ENCODE results near the gene UGT1A6. TPM values are rescaled to one million over a fixed set of nuclear protein-coding genes. Genes with fewer than 3 reads are reported as not detected.
A peak's percentile ranks its signal among the peaks of the same experiment; 100 is the strongest.

UGT1A6 gene
- total and polyA plus RNA-seq, 2 donors (not counting 1 experiment from before 2014, with no cell fraction given), result not detected

DNA sequence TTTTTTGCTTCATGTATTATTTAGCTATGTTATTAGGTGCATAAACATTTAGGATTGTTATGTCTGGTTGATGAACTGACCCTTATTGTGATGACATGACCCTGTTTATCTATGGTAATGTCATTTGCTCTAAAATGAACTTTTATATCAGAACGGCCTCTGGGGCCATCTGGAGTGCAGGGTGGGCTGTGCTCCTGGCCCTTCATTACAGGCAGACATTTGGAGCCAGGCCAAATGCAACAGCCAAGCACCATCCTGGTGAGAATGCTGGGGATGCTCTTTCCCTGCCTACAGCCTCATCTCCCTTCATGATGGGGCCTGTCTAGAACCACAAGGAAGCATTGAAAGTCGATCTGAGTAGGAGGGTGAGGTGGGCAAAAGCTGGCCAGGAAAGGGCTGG is 123.6 kb downstream of the UGT1A6 start:
- H3K27me3 ChIP-seq (ENCODE audit: control insufficient read depth, insufficient read depth, low read length), result peaks cover 2% of the 10 kb centered on the region
- no peaks in the 10 kb centered on the region for H4K20me1 ChIP-seq (ENCODE audit: control insufficient read depth, extremely low read depth, insufficient read depth, low read length)
- H2AFZ ChIP-seq (ENCODE audit: low read length), result no peak overlapping the region
- no peaks in the 10 kb centered on the region for H3K4me1 ChIP-seq (ENCODE audit: control insufficient read depth, extremely low read depth, insufficient read depth, low read length)
- H3K4me2 ChIP-seq (ENCODE audit: extremely low read depth, insufficient read depth, low read length), result no peak overlapping the region
- TF ChIP-seq EZH2 (IDR thresholded peaks at IDR 0.05; ENCODE audit: low read length, missing control alignments), result no peak
- no peak for TF ChIP-seq CTCF (conservative IDR thresholded peaks at IDR 0.05 in 1 of 2, IDR thresholded peaks at IDR 0.05 in 1 of 2; ENCODE audit: low read depth in 1 of 2, low read length in 2 of 2)
- no peak overlapping the region for H3K4me3 ChIP-seq (replicated peaks in 1 of 4; ENCODE audit: control extremely low read depth in 1 of 4, insufficient read depth in 1 of 4, low read depth in 3 of 4, low read length in 4 of 4)
- no peaks in the 10 kb centered on the region for H3K9me3 ChIP-seq (ENCODE audit: control insufficient read depth, insufficient read depth, low read depth, low read length)
- H3K36me3 ChIP-seq (ENCODE audit: control insufficient read depth, insufficient read depth, low read length), result no peaks in the 10 kb centered on the region
- H3K27ac ChIP-seq (ENCODE audit: insufficient read depth, low read length), result no peak overlapping the region
- no peak for DNase-seq (ENCODE audit: low read depth in 2 of 2)
- H3K9ac ChIP-seq (ENCODE audit: insufficient read depth, low read length), result no peak overlapping the region
- no peaks in the 10 kb centered on the region for H3K79me2 ChIP-seq (ENCODE audit: control insufficient read depth, insufficient read depth, low read length)

DNA sequence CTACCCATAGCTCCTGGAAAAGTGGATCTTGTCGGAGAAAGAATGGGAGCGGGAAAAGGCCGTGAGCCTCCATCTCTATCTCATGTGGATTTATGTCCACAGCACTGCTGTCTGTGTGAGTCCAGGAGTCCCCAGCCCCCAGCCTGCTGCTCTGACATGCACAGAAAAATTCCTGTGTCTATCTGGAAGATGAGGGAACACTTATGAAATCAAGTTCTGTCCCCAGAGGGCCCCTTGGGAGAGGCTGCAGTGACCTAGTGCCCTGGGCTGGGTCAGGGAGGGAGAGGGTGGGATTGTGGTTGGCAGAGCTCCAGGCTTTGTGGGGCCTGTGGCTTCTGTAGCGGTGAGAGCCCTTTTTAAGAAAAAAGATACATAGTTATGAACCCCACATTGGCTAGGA is 124.1 kb downstream of the UGT1A6 start:
- peaks cover 4% of the 10 kb centered on the region for H3K27me3 ChIP-seq (ENCODE audit: control insufficient read depth, insufficient read depth, low read length)
- DNase-seq (ENCODE audit: low read depth in 2 of 2), result no peak
- H3K9me3 ChIP-seq (ENCODE audit: control insufficient read depth, insufficient read depth, low read depth, low read length), result no peaks in the 10 kb centered on the region
- H4K20me1 ChIP-seq (ENCODE audit: control insufficient read depth, extremely low read depth, insufficient read depth, low read length), result no peaks in the 10 kb centered on the region
- no peaks in the 10 kb centered on the region for H3K79me2 ChIP-seq (ENCODE audit: control insufficient read depth, insufficient read depth, low read length)
- no peak overlapping the region for H3K4me2 ChIP-seq (ENCODE audit: extremely low read depth, insufficient read depth, low read length)
- H3K4me3 ChIP-seq (replicated peaks in 1 of 4; ENCODE audit: control extremely low read depth in 1 of 4, insufficient read depth in 1 of 4, low read depth in 3 of 4, low read length in 4 of 4), result no peak overlapping the region
- no peak overlapping the region for H3K9ac ChIP-seq (ENCODE audit: insufficient read depth, low read length)
- H3K27ac ChIP-seq (ENCODE audit: insufficient read depth, low read length), result no peak overlapping the region
- H3K36me3 ChIP-seq (ENCODE audit: control insufficient read depth, insufficient read depth, low read length), result no peaks in the 10 kb centered on the region
- TF ChIP-seq CTCF (conservative IDR thresholded peaks at IDR 0.05 in 1 of 2, IDR thresholded peaks at IDR 0.05 in 1 of 2; ENCODE audit: low read depth in 1 of 2, low read length in 2 of 2), result no peak
- TF ChIP-seq EZH2 (IDR thresholded peaks at IDR 0.05; ENCODE audit: low read length, missing control alignments), result no peak
- H3K4me1 ChIP-seq (ENCODE audit: control insufficient read depth, extremely low read depth, insufficient read depth, low read length), result no peaks in the 10 kb centered on the region
- no peak overlapping the region for H2AFZ ChIP-seq (ENCODE audit: low read length)

DNA sequence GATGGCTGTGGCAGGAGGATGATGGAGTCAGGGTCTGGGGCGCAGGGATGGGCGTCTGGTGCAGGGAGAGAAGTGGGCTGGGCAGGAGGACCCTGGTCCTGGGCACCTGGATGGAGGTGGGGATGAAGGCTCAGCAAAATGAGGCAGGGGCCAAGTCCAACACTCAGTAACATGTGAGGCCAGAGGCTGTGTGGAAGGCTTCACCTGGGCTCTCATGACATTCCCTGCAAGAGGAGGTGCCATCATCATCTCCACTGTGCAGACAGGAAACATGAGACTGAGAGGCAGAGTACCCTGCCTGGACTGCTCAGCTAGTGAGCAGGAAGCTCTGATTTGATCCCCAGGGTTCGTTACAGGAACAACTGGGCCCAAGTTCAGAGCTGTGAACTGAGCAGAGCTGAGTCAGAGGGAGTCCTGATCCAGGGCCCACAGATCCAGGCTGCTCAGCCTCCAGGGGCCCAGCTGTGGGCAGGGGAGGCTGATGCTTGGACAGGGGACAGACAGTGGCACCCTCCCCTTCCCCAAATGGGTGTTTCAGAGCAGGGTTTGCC is 124.7 kb downstream of the UGT1A6 start:
- DNase-seq (ENCODE audit: low read depth in 2 of 2), result peak in 1 of 2 donors; percentile 12
- H3K4me1 ChIP-seq (ENCODE audit: control insufficient read depth, extremely low read depth, insufficient read depth, low read length), result no peaks in the 10 kb centered on the region
- H3K9ac ChIP-seq (ENCODE audit: insufficient read depth, low read length), result no peak overlapping the region
- H3K4me2 ChIP-seq (ENCODE audit: extremely low read depth, insufficient read depth, low read length), result no peak overlapping the region
- no peaks in the 10 kb centered on the region for H4K20me1 ChIP-seq (ENCODE audit: control insufficient read depth, extremely low read depth, insufficient read depth, low read length)
- H3K36me3 ChIP-seq (ENCODE audit: control insufficient read depth, insufficient read depth, low read length), result no peaks in the 10 kb centered on the region
- H3K27ac ChIP-seq (ENCODE audit: insufficient read depth, low read length), result no peak overlapping the region
- H2AFZ ChIP-seq (ENCODE audit: low read length), result no peak overlapping the region
- H3K27me3 ChIP-seq (ENCODE audit: control insufficient read depth, insufficient read depth, low read length), result peaks cover 4% of the 10 kb centered on the region
- no peaks in the 10 kb centered on the region for H3K79me2 ChIP-seq (ENCODE audit: control insufficient read depth, insufficient read depth, low read length)
- H3K4me3 ChIP-seq (replicated peaks in 1 of 4; ENCODE audit: control extremely low read depth in 1 of 4, insufficient read depth in 1 of 4, low read depth in 3 of 4, low read length in 4 of 4), result no peak overlapping the region
- TF ChIP-seq CTCF (conservative IDR thresholded peaks at IDR 0.05 in 1 of 2, IDR thresholded peaks at IDR 0.05 in 1 of 2; ENCODE audit: low read depth in 1 of 2, low read length in 2 of 2), result no peak
- no peaks in the 10 kb centered on the region for H3K9me3 ChIP-seq (ENCODE audit: control insufficient read depth, insufficient read depth, low read depth, low read length)

Measured in fibroblast of lung (primary cell).